ENCODE measurements around the gene CD9.

- TF ChIP-seq MXI1 (IDR thresholded peaks at IDR 0.05; ENCODE audit: low read depth, low read length) = no peak
- peak; percentile 27 for TF ChIP-seq CTCF (IDR thresholded peaks at IDR 0.05)
- TF ChIP-seq TEAD4 (IDR thresholded peaks at IDR 0.05; ENCODE audit: borderline replicate concordance, insufficient read depth) = no peak
- no peak for TF ChIP-seq SIN3A (IDR thresholded peaks at IDR 0.05; ENCODE audit: borderline replicate concordance, low read depth, low read length)
- no peak for TF ChIP-seq MAX (IDR thresholded peaks at IDR 0.05; ENCODE audit: low read depth)
- no peak for TF ChIP-seq EZH2phosphoT487 (IDR thresholded peaks at IDR 0.05; ENCODE audit: borderline replicate concordance, low read depth)
- no peak for TF ChIP-seq RXRA (IDR thresholded peaks at IDR 0.05; ENCODE audit: borderline replicate concordance, low read depth)
Observed at GRCh38 chr12:6233121-6233971, 33.1 kb downstream of the CD9 start.
